ENCODE results near the gene NSD2.

GRCh38 chr4:1985294-1985693 is 114.1 kb downstream of the NSD2 start:
- TF ChIP-seq EZH2 (IDR thresholded peaks at IDR 0.05; ENCODE audit: borderline replicate concordance, low read length) (no peak), CTCF (conservative IDR thresholded peaks at IDR 0.05 in 1 of 2, IDR thresholded peaks at IDR 0.05 in 1 of 2; ENCODE audit: extremely low read depth in 1 of 2, insufficient read depth in 1 of 2, low read depth in 1 of 2, low read length in 2 of 2) (no peak)
